ENCODE measurements around the gene SLC6A19.
A peak's percentile ranks its signal among the peaks of the same experiment; 100 is the strongest.

The SLC6A19 gene

GRCh38 chr5:1190837-1191239, 10.6 kb upstream of the SLC6A19 start:
- Histone ChIP-seq H3K27ac (replicated peaks) (no peak overlapping the region), H3K4me3 (replicated peaks; ENCODE audit: insufficient read depth, low read length) (no peak overlapping the region), H3K27me3 (ENCODE audit: insufficient read depth, poor library complexity, severe bottlenecking) (no peaks in the 10 kb centered on the region)
- TF ChIP-seq SPI1 (IDR thresholded peaks at IDR 0.05; ENCODE audit: borderline replicate concordance, low read depth) (peak; percentile 89), GABPA (IDR thresholded peaks at IDR 0.05; ENCODE audit: low read depth) (no peak)
- peak in 1 of 2 experiments; percentile 50 for DNase-seq (ENCODE audit: low read depth in 1 of 2, low spot score in 1 of 2)

DNA sequence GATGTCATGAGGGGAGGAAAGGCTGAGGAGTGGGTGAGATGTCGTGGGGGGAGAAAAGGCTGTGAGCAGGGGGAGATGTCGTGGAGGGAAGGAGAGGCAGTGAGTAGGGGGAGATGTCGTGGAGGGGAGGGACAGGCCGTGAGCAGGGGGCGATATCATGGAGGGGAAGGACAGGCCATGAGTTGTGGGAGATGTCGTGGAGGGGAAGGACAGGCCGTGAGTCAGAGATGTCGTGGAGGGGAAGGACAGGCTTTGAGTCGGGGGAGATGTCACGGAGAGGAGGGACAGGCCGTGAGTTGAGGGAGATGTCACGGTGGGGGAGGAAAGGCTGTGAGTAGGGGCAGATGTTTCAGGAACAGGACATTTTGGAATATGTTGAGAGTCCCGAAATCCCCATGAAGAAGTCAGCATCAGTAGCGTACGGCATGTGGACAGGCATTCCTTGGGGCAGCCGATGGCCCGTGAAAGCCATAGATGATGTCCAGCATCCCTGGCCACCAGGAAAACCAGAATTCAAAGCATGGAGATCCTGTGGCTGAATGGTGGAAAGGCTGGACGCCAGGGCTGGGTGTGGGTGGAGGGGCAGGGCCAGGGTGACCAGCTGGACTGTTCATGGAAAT, 8.3 kb upstream of the SLC6A19 start:
- no peak overlapping the region for H3K27ac ChIP-seq (replicated peaks)
- no peak for DNase-seq (ENCODE audit: low read depth in 1 of 2, low spot score in 1 of 2)
- TF ChIP-seq, protein P1, sequence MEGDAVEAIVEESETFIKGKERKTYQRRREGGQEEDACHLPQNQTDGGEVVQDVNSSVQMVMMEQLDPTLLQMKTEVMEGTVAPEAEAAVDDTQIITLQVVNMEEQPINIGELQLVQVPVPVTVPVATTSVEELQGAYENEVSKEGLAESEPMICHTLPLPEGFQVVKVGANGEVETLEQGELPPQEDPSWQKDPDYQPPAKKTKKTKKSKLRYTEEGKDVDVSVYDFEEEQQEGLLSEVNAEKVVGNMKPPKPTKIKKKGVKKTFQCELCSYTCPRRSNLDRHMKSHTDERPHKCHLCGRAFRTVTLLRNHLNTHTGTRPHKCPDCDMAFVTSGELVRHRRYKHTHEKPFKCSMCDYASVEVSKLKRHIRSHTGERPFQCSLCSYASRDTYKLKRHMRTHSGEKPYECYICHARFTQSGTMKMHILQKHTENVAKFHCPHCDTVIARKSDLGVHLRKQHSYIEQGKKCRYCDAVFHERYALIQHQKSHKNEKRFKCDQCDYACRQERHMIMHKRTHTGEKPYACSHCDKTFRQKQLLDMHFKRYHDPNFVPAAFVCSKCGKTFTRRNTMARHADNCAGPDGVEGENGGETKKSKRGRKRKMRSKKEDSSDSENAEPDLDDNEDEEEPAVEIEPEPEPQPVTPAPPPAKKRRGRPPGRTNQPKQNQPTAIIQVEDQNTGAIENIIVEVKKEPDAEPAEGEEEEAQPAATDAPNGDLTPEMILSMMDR (IDR thresholded peaks at IDR 0.05; ENCODE audit: insufficient read depth, low read length), result no peak
- no peak for TF ChIP-seq SPI1 (IDR thresholded peaks at IDR 0.05; ENCODE audit: borderline replicate concordance, low read depth)
- TF ChIP-seq GABPA (IDR thresholded peaks at IDR 0.05; ENCODE audit: low read depth), result no peak
- TF ChIP-seq POLR2AphosphoS5 (IDR thresholded peaks at IDR 0.05; ENCODE audit: low read depth), result no peak
- TF ChIP-seq REST (IDR thresholded peaks at IDR 0.05; ENCODE audit: insufficient replicate concordance, low read depth), result no peak
- no peaks in the 10 kb centered on the region for H3K27me3 ChIP-seq (ENCODE audit: insufficient read depth, poor library complexity, severe bottlenecking)
- H3K4me3 ChIP-seq (replicated peaks; ENCODE audit: insufficient read depth, low read length), result no peak overlapping the region

DNA sequence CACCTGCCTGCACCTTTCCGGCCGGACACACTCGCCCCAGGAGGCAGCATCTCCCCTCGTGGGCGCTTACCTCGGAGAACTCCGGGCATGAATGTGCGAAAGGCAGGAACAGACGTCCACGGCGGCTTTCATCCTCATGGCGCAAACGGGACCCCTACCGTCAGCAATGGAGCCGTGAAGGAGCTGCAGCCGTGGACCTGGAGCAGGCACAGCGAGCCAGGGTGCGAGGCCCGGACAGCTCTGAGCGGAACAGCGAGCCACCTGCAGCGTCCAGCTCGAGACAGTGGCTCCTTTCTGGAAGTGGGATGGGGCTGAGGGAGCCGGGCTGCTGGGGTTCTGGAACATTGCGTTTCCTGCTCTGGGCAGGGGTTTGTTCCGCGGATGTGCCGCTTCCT, 7.8 kb upstream of the SLC6A19 start:
- no peak for DNase-seq (ENCODE audit: low read depth in 1 of 2, low spot score in 1 of 2)
- TF ChIP-seq SPI1 (IDR thresholded peaks at IDR 0.05; ENCODE audit: borderline replicate concordance, low read depth) (no peak), REST (IDR thresholded peaks at IDR 0.05; ENCODE audit: insufficient replicate concordance, low read depth) (no peak), POLR2AphosphoS5 (IDR thresholded peaks at IDR 0.05; ENCODE audit: low read depth) (no peak), GABPA (IDR thresholded peaks at IDR 0.05; ENCODE audit: low read depth) (no peak)
- TF ChIP-seq, protein P1 (IDR thresholded peaks at IDR 0.05; ENCODE audit: insufficient read depth, low read length), result no peak
- H3K27me3 ChIP-seq (ENCODE audit: insufficient read depth, poor library complexity, severe bottlenecking), result no peaks in the 10 kb centered on the region
- no peak overlapping the region for H3K4me3 ChIP-seq (replicated peaks; ENCODE audit: insufficient read depth, low read length)
- no peak overlapping the region for H3K27ac ChIP-seq (replicated peaks)

GRCh38 chr5:1194378-1194777, 7.0 kb upstream of the SLC6A19 start:
- TF ChIP-seq SPI1 (IDR thresholded peaks at IDR 0.05; ENCODE audit: borderline replicate concordance, low read depth) (no peak), GABPA (IDR thresholded peaks at IDR 0.05; ENCODE audit: low read depth) (no peak), POLR2AphosphoS5 (IDR thresholded peaks at IDR 0.05; ENCODE audit: low read depth) (no peak), REST (IDR thresholded peaks at IDR 0.05; ENCODE audit: insufficient replicate concordance, low read depth) (no peak)
- TF ChIP-seq, protein P1 (IDR thresholded peaks at IDR 0.05; ENCODE audit: insufficient read depth, low read length), result no peak
- peaks cover under 1% of the 10 kb centered on the region for H3K27me3 ChIP-seq (ENCODE audit: insufficient read depth, poor library complexity, severe bottlenecking)
- no peak for DNase-seq (ENCODE audit: low read depth in 1 of 2, low spot score in 1 of 2)

More at GRCh38 chr5:1194378-1194777, 7.0 kb upstream of the SLC6A19 start:
- no peak overlapping the region for H3K4me3 ChIP-seq (replicated peaks; ENCODE audit: insufficient read depth, low read length)
- no peak overlapping the region for H3K27ac ChIP-seq (replicated peaks)
